H9 (cell line): Measurements from ENCODE around the gene TMEM221. TPM values are rescaled to one million over a fixed set of nuclear protein-coding genes. Genes with fewer than 3 reads are reported as not detected.
A peak's percentile ranks its signal among the peaks of the same experiment; 100 is the strongest.

Experiments used
- DNase-seq: peaks from one replicate; pipeline ENCODE4 v3.0.0-alpha.2; 2017
- H2AFZ ChIP-seq: one replicate; pipeline ENCODE4 v1.6.1; 2013; ENCODE audit warnings: mild to moderate bottlenecking, low read length, control low read depth, moderate library complexity
- H2AK5ac ChIP-seq: 2 replicates; pipeline ENCODE4 v1.6.1; 2013; ENCODE audit warnings: low read length, control low read depth, mixed read lengths; ENCODE audit not compliant: insufficient read length
- H2BK120ac ChIP-seq: one replicate; pipeline ENCODE4 v1.6.1; 2013; ENCODE audit warnings: low read depth, mild to moderate bottlenecking, low read length, control low read depth, inconsistent platforms; ENCODE audit not compliant: poor library complexity, severe bottlenecking
- H2BK12ac ChIP-seq: 2 replicates; pipeline ENCODE4 v1.6.1; 2013; ENCODE audit warnings: low read length, control low read depth, mixed read lengths, low read depth; ENCODE audit not compliant: insufficient read length
- H2BK15ac ChIP-seq: 2 replicates; pipeline ENCODE4 v1.6.1; 2013; ENCODE audit warnings: low read depth, low read length, control low read depth
- H2BK20ac ChIP-seq: one replicate; pipeline ENCODE4 v1.6.1; 2013; ENCODE audit warnings: low read depth, mild to moderate bottlenecking, low read length, control low read depth, inconsistent platforms; ENCODE audit not compliant: poor library complexity, severe bottlenecking
- H2BK5ac ChIP-seq: 2 replicates; pipeline ENCODE4 v1.6.1; 2013; ENCODE audit warnings: low read length, control low read depth, mixed read lengths; ENCODE audit not compliant: insufficient read length
- H3K14ac ChIP-seq: 2 replicates; pipeline ENCODE4 v1.6.1; 2013; ENCODE audit warnings: low read length, control low read depth; ENCODE audit not compliant: insufficient read depth
- H3K18ac ChIP-seq: 2 replicates; pipeline ENCODE4 v1.6.1; 2013; ENCODE audit warnings: low read depth, mild to moderate bottlenecking, mixed read lengths, low read length, control low read depth; ENCODE audit not compliant: insufficient read length
- H3K23ac ChIP-seq: 2 replicates; pipeline ENCODE4 v1.6.1; 2013; ENCODE audit warnings: low read length, control low read depth, mixed read lengths, low read depth; ENCODE audit not compliant: insufficient read length
- H3K23me2 ChIP-seq: 2 replicates; pipeline ENCODE4 v1.6.1; 2013; ENCODE audit warnings: low read depth, mild to moderate bottlenecking, mixed read lengths, low read length, control low read depth; ENCODE audit not compliant: insufficient read length, poor library complexity, severe bottlenecking
- H3K27ac ChIP-seq: 2 replicates; pipeline ENCODE4 v1.5.1; 2013; ENCODE audit warnings: low read length, control low read depth, mixed read lengths, low read depth; ENCODE audit not compliant: insufficient read length
- H3K27me3 ChIP-seq: 2 replicates; pipeline ENCODE4 v1.6.1; 2013; ENCODE audit warnings: low read length, control low read depth, inconsistent platforms; ENCODE audit not compliant: insufficient read depth
- H3K4ac ChIP-seq: 2 replicates; pipeline ENCODE4 v1.6.1; 2013; ENCODE audit warnings: low read depth, mild to moderate bottlenecking, control low read depth, inconsistent platforms, low read length, moderate library complexity
- H3K4me1 ChIP-seq: 2 replicates; pipeline ENCODE4 v1.6.1; 2013; ENCODE audit warnings: low read length, control low read depth, inconsistent platforms; ENCODE audit not compliant: insufficient read depth
- H3K4me2 ChIP-seq: 2 replicates; pipeline ENCODE4 v1.6.1; 2013; ENCODE audit warnings: low read length, control low read depth, mixed read lengths; ENCODE audit not compliant: insufficient read length, insufficient read depth
- H3K56ac ChIP-seq: 2 replicates; pipeline ENCODE4 v1.6.1; 2013; ENCODE audit warnings: low read depth, mild to moderate bottlenecking, mixed read lengths, low read length, control low read depth; ENCODE audit not compliant: insufficient read length
- H3K79me1 ChIP-seq: 2 replicates; pipeline ENCODE4 v1.6.1; 2013; ENCODE audit warnings: low read depth, mild to moderate bottlenecking, moderate library complexity, low read length, control low read depth, inconsistent platforms; ENCODE audit not compliant: insufficient read depth, poor library complexity, severe bottlenecking
- H3K79me2 ChIP-seq: 2 replicates; pipeline ENCODE4 v1.6.1; 2013; ENCODE audit warnings: low read length, control low read depth, inconsistent platforms; ENCODE audit not compliant: insufficient read depth
- H3K9ac ChIP-seq: 2 replicates; pipeline ENCODE4 v1.6.1; 2013; ENCODE audit warnings: low read length, control low read depth, mixed read lengths; ENCODE audit not compliant: insufficient read length; ENCODE audit errors: extremely low read depth
- H3K9me3 ChIP-seq: one replicate; pipeline ENCODE4 v1.6.1; 2013; ENCODE audit warnings: low read depth, low read length, inconsistent platforms; ENCODE audit not compliant: control insufficient read depth
- H3T11ph ChIP-seq: one replicate; pipeline ENCODE4 v1.6.1; 2013; ENCODE audit warnings: mild to moderate bottlenecking, low read length, control low read depth, inconsistent platforms
- H4K20me1 ChIP-seq: one replicate; pipeline ENCODE4 v1.6.1; 2013; ENCODE audit not compliant: control insufficient read depth, insufficient read length, insufficient read depth
- H4K5ac ChIP-seq: 2 replicates; pipeline ENCODE4 v1.6.1; 2013; ENCODE audit warnings: low read depth, mild to moderate bottlenecking, mixed read lengths, low read length, control low read depth; ENCODE audit not compliant: insufficient read length
- H4K8ac ChIP-seq: replicated peaks from 2 replicates; pipeline ENCODE4 v1.6.1; 2013; ENCODE audit warnings: low read length, control low read depth, mixed read lengths, low read depth; ENCODE audit not compliant: insufficient read length
- H4K91ac ChIP-seq: 2 replicates; pipeline ENCODE4 v1.6.1; 2013; ENCODE audit warnings: low read depth, mild to moderate bottlenecking, moderate library complexity, mixed read lengths, low read length, control low read depth; ENCODE audit not compliant: insufficient read length
- H3K27ac Mint-ChIP-seq, 3 experiments: 2 replicates in 2 of 3; 3 replicates in 1 of 3; pipeline ENCODE4 v1.8.0; 2020 to 2021; ENCODE audit warnings: mixed read lengths in 3 of 3, mild to moderate bottlenecking in 1 of 3, moderate library complexity in 1 of 3
- H3K27me3 Mint-ChIP-seq: 2 replicates; pipeline ENCODE4 v1.8.0; 2021; ENCODE audit warnings: low read depth, mild to moderate bottlenecking, moderate library complexity, mixed read lengths
- H3K36me3 Mint-ChIP-seq, 3 experiments: 2 replicates in 2 of 3; 3 replicates in 1 of 3; pipeline ENCODE4 v1.8.0; 2020 to 2021; ENCODE audit warnings: low read depth in 3 of 3, mixed read lengths in 3 of 3; ENCODE audit not compliant: insufficient read depth in 1 of 3
- H3K4me1 Mint-ChIP-seq, 2 experiments: 2 replicates each; pipeline ENCODE4 v1.8.0; 2020; ENCODE audit warnings: mixed read lengths in 2 of 2
- H3K4me3 Mint-ChIP-seq, 2 experiments: 2 replicates in 1 of 2; 3 replicates in 1 of 2; pipeline ENCODE4 v1.8.0; 2020 to 2021; ENCODE audit warnings: mild to moderate bottlenecking in 2 of 2, mixed read lengths in 2 of 2, moderate library complexity in 1 of 2
- H3K9me3 Mint-ChIP-seq, 2 experiments: 2 replicates in 1 of 2; 3 replicates in 1 of 2; pipeline ENCODE4 v1.8.0; 2020; ENCODE audit warnings: mild to moderate bottlenecking in 2 of 2, mixed read lengths in 2 of 2, moderate library complexity in 1 of 2
- WGBS: extraction: QIAGEN DNeasy Blood & Tissue Kit; methylation state at CpG from one replicate; pipeline ENCODE4 v1.1.7; 2013; ENCODE audit warnings: missing lambda C conversion rate, low lambda C conversion rate, mixed read lengths; ENCODE audit not compliant: insufficient read length; ENCODE audit errors: extremely low coverage; 5-methylcytosine and 5-hydroxymethylcytosine counted together
- total RNA-seq: library from RNA; stranded (reverse); gene quantifications from 2 replicates; pipeline ENCODE4 v1.2.1, GENCODE V29; 2021
- TF ChIP-seq, protein P1 (sequence below): fragments of 200-600 bp; sonication (generic); conservative IDR thresholded peaks from 3 replicates; pipeline ENCODE4 v1.8.0; 2021; ENCODE audit warnings: antibody characterized with exemption, mild to moderate bottlenecking

Gene TMEM221
- total RNA-seq, 1 experiment from 2014 or later: 1.4 TPM

DNA sequence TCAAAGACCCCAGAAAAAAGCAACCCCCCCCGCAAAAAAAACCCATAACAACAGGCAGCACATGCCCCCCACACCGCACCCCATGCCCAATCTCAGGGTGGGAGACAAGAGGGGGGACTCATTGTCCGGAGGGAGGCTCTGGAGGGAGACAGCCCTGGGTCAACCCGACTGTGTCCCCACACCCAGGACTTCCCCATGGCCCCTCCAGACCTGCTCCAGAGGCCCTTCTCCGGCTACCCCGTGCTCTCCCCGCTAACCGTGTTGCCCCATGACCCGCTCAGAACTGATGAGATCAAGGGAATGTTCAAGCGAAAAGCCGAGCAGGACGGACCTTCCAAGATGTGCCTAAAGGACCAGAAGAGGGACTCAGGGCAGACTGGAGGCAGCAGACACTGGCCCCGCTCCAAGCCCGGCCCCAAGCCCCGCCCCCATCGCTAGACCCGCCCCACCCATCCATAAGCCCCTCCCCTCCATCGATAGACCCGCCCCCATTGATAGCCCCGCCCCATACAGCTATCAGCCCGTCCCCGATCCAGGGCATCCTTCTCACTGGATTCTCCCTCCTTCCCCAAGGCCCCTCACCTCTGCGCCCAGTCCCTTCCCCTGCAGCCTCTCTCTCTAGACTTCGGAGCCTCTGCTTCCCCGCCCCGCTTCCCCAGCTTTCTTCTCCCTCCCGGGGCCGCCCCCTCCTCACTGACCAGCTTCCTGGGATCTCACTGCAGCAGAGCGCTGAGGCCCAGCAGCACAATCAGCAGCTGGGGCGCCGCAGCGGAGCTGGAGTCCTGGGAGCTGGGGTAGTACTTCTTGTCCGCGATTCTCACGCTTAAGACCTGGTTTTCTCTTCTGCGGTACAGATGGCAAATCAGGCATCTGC is 45.2 kb downstream of the TMEM221 start:
- Histone ChIP-seq H3K4me2 (peak overlapping the region; percentile 61), H3K27ac (no peak overlapping the region), H2BK5ac (no peak overlapping the region), H3K18ac (peak overlapping the region; percentile 77), H3K4me1 (peaks cover 7% of the 10 kb centered on the region; the same call in 1 of the 2 replicates), H4K5ac (no peak overlapping the region), H2BK12ac (no peak overlapping the region), H3K56ac (no peak overlapping the region), H4K20me1 (no peaks in the 10 kb centered on the region), H3K23me2 (peaks cover 15% of the 10 kb centered on the region), H3T11ph (no peak overlapping the region), H2BK20ac (no peak overlapping the region), H2AK5ac (no peak overlapping the region), H4K8ac (no peak overlapping the region), H3K9ac (peak overlapping the region; percentile 56), H2BK15ac (no peak overlapping the region), H3K9me3 (no peaks in the 10 kb centered on the region), H3K14ac (no peak overlapping the region), H2AFZ (no peak overlapping the region), H3K79me2 (no peaks in the 10 kb centered on the region; the same call in 1 of the 2 replicates), H2BK120ac (no peak overlapping the region), H3K27me3 (no peaks in the 10 kb centered on the region), H3K23ac (no peak overlapping the region), H3K4ac (no peak overlapping the region), H3K79me1 (no peaks in the 10 kb centered on the region), H4K91ac (no peak overlapping the region)
- TF ChIP-seq, protein P1, sequence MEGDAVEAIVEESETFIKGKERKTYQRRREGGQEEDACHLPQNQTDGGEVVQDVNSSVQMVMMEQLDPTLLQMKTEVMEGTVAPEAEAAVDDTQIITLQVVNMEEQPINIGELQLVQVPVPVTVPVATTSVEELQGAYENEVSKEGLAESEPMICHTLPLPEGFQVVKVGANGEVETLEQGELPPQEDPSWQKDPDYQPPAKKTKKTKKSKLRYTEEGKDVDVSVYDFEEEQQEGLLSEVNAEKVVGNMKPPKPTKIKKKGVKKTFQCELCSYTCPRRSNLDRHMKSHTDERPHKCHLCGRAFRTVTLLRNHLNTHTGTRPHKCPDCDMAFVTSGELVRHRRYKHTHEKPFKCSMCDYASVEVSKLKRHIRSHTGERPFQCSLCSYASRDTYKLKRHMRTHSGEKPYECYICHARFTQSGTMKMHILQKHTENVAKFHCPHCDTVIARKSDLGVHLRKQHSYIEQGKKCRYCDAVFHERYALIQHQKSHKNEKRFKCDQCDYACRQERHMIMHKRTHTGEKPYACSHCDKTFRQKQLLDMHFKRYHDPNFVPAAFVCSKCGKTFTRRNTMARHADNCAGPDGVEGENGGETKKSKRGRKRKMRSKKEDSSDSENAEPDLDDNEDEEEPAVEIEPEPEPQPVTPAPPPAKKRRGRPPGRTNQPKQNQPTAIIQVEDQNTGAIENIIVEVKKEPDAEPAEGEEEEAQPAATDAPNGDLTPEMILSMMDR: no peak
- no CpG with 5 or more reads among the region's 36 CpGs for WGBS
- Mint-ChIP-seq H3K4me3 (peak overlapping the region; percentile 69 to 94), H3K27ac (peak overlapping the region; percentile 74 to 97 (median 97); a peak in 5 of 7 replicates), H3K4me1 (peaks cover 31 to 39% of the 10 kb centered on the region in 2 experiments), H3K9me3 (no peaks in the 10 kb centered on the region), H3K27me3 (no peaks in the 10 kb centered on the region), H3K36me3 (peaks cover 7 to 43% (median 17%) of the 10 kb centered on the region in 3 experiments; a peak in 6 of 7 replicates)
- DNase-seq: peak; percentile 93
